Upper lobe of left lung (tissue), 6 donors: Measurements from ENCODE around the gene ACSBG1. TPM values are rescaled to one million over a fixed set of nuclear protein-coding genes. Genes with fewer than 3 reads are reported as not detected.

Experiments used
- ATAC-seq, 2 donors: fragments of 200-7000 bp; cut with Tn5 transposase; one replicate each; pipeline ENCODE4 v1.9.1; 2022; ENCODE audit warnings: mild to moderate bottlenecking in 2 of 2, moderate library complexity in 2 of 2; ENCODE audit not compliant: low FRiP score in 2 of 2
- DNase-seq, 2 donors: peaks; one replicate each; pipeline ENCODE4 v3.0.0-alpha.2; 2019 to 2020
- H3K27ac ChIP-seq, 4 donors: fragments of 200-600 bp; sonication (generic); one replicate each; pipeline ENCODE4 v1.5.1; 2016 to 2019
- H3K27me3 ChIP-seq, 4 donors: fragments of 200-600 bp; sonication (generic); one replicate each; pipeline ENCODE4 v1.5.1; 2017 to 2019
- H3K36me3 ChIP-seq, 4 donors: fragments of 200-600 bp; sonication (generic); one replicate each; pipeline ENCODE4 v1.5.1; 2016 to 2019
- H3K4me1 ChIP-seq, 4 donors: fragments of 200-600 bp; sonication (generic); one replicate each; pipeline ENCODE4 v1.5.1; 2018 to 2019
- H3K4me3 ChIP-seq, 4 donors: fragments of 200-600 bp; sonication (generic); one replicate each; pipeline ENCODE4 v1.5.1; 2017 to 2019; ENCODE audit warnings: mild to moderate bottlenecking in 2 of 4, moderate library complexity in 1 of 4
- H3K9me3 ChIP-seq, 4 donors: fragments of 200-600 bp; sonication (generic); one replicate each; pipeline ENCODE4 v1.5.1; 2018 to 2019
- EP300 ChIP-seq, 4 donors: sonication (generic); formaldehyde crosslinking; IDR thresholded peaks; one replicate each; pipeline ENCODE4 v1.5.1; 2017; ENCODE audit warnings: antibody characterized with exemption in 4 of 4, control low read depth in 2 of 4
- POLR2A ChIP-seq, 4 donors: fragments of 450-650 bp; IDR thresholded peaks; one replicate each; pipeline ENCODE4 v1.5.1; 2016 to 2017; ENCODE audit warnings: antibody characterized with exemption in 4 of 4, mild to moderate bottlenecking in 2 of 4
- POLR2AphosphoS5 ChIP-seq, 2 donors: sonication (generic); formaldehyde crosslinking; IDR thresholded peaks; one replicate each; pipeline ENCODE4 v1.5.1; 2017; ENCODE audit warnings: antibody characterized with exemption in 2 of 2
- WGBS, 2 donors: methylation state at CpG; one replicate each; pipeline ENCODE4 v1.1.5; 2017 to 2018; 5-methylcytosine and 5-hydroxymethylcytosine counted together
- total RNA-seq, 6 donors: library from RNA; depleted of rRNA in 4 of 6; stranded (reverse); fragments of >200 nt in 4 of 6; gene quantifications; one replicate each; pipeline versions ENCODE4 v1.1.0 to v1.2.1, GENCODE V29; 2016 to 2021
- TF ChIP-seq, protein P1 (sequence below), 6 experiments: fragments of 450-650 bp in 4 of 6; fragments of 200-600 bp in 2 of 6; sonication (generic) in 2 of 6; IDR thresholded peaks; one replicate each; pipeline ENCODE4 v1.5.1; 2016 to 2019; ENCODE audit warnings: antibody characterized with exemption in 6 of 6
- donor health status: DM: no; HTN: no; CAD: no; lungs with moderate emphysema.
- donor health status: DM: no; HTN: yes; CAD: no; lungs with severe emphysema.

The ACSBG1 gene
- total RNA-seq, 6 donors from 2014 or later: 0.22 to 7.3 (median 2.3) TPM; not detected in 1

DNA sequence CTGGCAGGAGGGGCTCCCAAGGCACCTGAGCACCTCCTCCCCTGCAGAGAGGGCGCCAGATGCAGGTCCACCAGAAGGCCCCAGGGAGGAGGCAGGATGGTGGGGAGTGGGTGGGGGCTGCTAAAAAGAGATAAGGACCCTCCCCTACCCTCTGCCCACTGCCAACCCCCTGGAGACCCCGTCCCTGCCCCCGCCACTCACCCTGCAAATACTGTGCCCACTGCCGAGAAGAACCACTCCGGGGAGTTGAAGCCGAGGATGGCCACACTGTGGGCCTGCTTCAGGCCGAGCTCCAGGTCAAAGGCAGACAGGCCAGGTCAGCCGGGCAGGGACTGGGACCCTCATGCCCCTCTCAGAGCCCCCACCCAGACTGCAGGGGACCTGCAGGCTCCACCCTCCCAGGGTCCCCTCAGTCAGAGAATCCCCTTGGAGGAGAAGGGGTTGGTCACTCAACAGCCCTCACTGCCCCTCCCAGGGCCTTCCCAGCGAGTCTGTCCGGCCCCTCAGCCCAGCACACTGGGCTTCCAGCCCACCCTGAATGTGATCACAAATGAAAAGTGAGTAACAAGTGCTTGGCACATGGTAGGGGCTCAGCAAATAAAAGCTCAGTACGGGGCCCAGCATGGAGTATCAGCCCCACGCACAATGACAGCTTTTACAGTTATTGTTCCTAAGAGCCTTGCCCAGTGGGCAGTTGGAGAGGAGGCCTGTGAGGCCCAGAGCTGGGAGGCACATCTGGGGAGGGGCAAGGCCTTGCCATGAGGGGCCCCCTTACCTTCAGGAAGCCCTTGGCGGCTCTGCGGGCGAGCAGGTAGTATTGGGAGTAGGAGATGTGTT lies 40.4 kb downstream of the ACSBG1 start:
- no peak overlapping the region for H3K27ac ChIP-seq
- no peaks in the 10 kb centered on the region for H3K36me3 ChIP-seq
- WGBS, 2 donors: 76 to 96% methylated on average over 4 to 15 of the region's 15 CpGs
- no peaks in the 10 kb centered on the region for H3K9me3 ChIP-seq
- no peaks in the 10 kb centered on the region for H3K27me3 ChIP-seq
- peak in 1 of 2 donors; percentile 28 for ATAC-seq
- no peaks in the 10 kb centered on the region for H3K4me1 ChIP-seq
- no peak for TF ChIP-seq POLR2A (IDR thresholded peaks at IDR 0.05)
- TF ChIP-seq EP300 (IDR thresholded peaks at IDR 0.05): no peak
- TF ChIP-seq, protein P1, sequence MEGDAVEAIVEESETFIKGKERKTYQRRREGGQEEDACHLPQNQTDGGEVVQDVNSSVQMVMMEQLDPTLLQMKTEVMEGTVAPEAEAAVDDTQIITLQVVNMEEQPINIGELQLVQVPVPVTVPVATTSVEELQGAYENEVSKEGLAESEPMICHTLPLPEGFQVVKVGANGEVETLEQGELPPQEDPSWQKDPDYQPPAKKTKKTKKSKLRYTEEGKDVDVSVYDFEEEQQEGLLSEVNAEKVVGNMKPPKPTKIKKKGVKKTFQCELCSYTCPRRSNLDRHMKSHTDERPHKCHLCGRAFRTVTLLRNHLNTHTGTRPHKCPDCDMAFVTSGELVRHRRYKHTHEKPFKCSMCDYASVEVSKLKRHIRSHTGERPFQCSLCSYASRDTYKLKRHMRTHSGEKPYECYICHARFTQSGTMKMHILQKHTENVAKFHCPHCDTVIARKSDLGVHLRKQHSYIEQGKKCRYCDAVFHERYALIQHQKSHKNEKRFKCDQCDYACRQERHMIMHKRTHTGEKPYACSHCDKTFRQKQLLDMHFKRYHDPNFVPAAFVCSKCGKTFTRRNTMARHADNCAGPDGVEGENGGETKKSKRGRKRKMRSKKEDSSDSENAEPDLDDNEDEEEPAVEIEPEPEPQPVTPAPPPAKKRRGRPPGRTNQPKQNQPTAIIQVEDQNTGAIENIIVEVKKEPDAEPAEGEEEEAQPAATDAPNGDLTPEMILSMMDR (IDR thresholded peaks at IDR 0.05): no peak
- TF ChIP-seq POLR2AphosphoS5 (IDR thresholded peaks at IDR 0.05): no peak
- peak in 1 of 2 donors; percentile 38 for DNase-seq
- H3K4me3 ChIP-seq: no peak overlapping the region

DNA sequence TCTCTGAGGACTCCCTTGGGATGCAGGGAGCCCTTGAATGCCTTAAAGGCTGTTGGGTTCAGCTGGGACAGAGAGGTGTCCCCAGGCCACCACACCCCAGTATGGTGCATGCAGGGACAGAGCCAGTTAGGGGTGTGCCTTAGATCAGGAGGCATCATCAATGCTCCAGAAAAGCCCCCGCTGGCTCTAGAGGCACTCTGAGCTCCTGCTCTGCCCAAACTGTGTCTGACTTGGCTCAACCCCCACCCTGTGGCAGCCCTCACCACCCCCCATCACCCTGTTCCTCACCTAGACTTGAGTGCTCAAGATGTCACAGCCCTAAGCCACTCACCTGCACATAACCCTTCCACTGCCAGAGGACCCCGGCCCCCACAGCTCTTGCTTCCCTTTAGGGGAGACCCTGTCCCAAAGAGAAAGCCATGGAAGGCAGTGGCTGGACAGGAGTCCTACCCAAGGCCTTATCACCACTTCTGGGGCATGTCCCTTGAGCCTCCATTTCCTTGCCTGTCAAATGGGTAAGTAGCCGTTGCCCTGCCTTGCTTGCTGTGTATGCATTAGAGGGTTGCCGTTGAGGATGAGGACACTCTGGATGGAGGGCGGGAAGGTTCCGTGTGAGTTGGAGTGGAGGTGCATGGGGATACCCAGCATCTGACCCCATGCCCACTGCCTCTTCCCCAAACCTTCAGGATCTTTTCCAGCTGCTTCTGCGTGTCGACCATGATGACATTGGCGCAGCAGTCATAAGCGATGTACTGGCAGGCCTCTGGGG lies 41.4 kb downstream of the ACSBG1 start:
- no peaks in the 10 kb centered on the region for H3K9me3 ChIP-seq
- H3K27me3 ChIP-seq: no peaks in the 10 kb centered on the region
- H3K4me1 ChIP-seq: no peaks in the 10 kb centered on the region
- TF ChIP-seq EP300 (IDR thresholded peaks at IDR 0.05) (no peak), POLR2A (IDR thresholded peaks at IDR 0.05) (no peak), POLR2AphosphoS5 (IDR thresholded peaks at IDR 0.05) (no peak)
- TF ChIP-seq, protein P1 (IDR thresholded peaks at IDR 0.05): no peak
- ATAC-seq: peak in 1 of 2 donors; percentile 39
- no peak for DNase-seq
- whole genome bisulfite sequencing, 2 donors: 88 to 91% methylated on average over 9 to 10 of the region's 10 CpGs
- no peaks in the 10 kb centered on the region for H3K36me3 ChIP-seq
- H3K27ac ChIP-seq: no peak overlapping the region
- H3K4me3 ChIP-seq: no peak overlapping the region

DNA sequence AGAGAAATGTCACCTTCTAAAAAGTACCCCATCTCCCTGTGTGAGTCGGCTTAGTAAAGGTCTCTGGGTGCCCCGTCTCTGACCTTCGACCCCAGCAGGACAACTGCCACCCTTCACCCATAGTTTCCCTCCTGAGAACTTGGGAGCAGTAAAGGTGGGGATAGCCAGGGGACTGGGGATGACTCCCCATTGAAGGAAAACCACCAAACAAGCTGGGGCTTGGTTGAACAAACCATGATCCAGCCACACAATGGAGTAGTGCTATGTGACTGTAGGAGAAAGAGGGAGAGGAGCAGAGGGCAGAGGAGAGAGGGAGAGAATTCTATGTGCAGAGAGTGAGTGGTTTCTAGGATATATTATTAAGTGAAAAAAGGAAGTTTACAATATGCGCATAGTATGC lies 51.5 kb downstream of the ACSBG1 start:
- DNase-seq: no peak
- Histone ChIP-seq H3K4me3 (no peak overlapping the region), H3K27me3 (no peaks in the 10 kb centered on the region), H3K4me1 (no peaks in the 10 kb centered on the region), H3K27ac (no peak overlapping the region), H3K36me3 (no peaks in the 10 kb centered on the region), H3K9me3 (no peaks in the 10 kb centered on the region)
- TF ChIP-seq POLR2AphosphoS5 (IDR thresholded peaks at IDR 0.05) (no peak), EP300 (IDR thresholded peaks at IDR 0.05) (no peak), POLR2A (IDR thresholded peaks at IDR 0.05) (no peak)
- TF ChIP-seq, protein P1 (IDR thresholded peaks at IDR 0.05): no peak
- 91 to 94% methylated on average over 4 of the region's 4 CpGs for WGBS, 2 donors
- ATAC-seq: no peak

DNA sequence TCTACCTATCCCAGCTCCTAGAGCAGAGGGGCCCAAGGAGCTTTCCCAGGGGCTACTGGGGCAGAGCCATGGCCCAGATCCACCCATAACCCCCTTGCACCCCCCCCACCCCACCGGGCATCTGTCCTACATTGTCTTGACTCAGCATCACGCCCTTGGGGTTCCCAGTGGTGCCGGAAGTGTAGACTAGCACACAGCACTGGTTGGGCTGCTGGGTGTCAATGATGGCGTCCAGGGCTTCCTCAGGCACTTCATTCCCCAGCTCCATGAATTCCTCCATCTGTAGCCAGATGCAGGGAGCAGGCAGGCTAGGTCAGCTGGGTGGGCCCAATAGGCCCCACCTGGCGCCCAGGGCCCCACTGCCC lies 52.0 kb downstream of the ACSBG1 start:
- H3K36me3 ChIP-seq: no peaks in the 10 kb centered on the region
- TF ChIP-seq, protein P1 (IDR thresholded peaks at IDR 0.05): no peak
- TF ChIP-seq POLR2AphosphoS5 (IDR thresholded peaks at IDR 0.05): no peak
- TF ChIP-seq POLR2A (IDR thresholded peaks at IDR 0.05): no peak
- no peak for TF ChIP-seq EP300 (IDR thresholded peaks at IDR 0.05)
- no peak overlapping the region for H3K27ac ChIP-seq
- ATAC-seq (no peak), DNase-seq (peak in 1 of 2 donors; percentile 33)
- H3K4me3 ChIP-seq: no peak overlapping the region
- H3K9me3 ChIP-seq: no peaks in the 10 kb centered on the region
- WGBS, 2 donors: 90 to 100% methylated on average over 2 to 4 of the region's 5 CpGs
- no peaks in the 10 kb centered on the region for H3K4me1 ChIP-seq
- no peaks in the 10 kb centered on the region for H3K27me3 ChIP-seq
